ACHN (cell line): ENCODE measurements around the gene HGFAC.

Source experiments
- DNase-seq: peaks from one replicate; pipeline ENCODE4 v3.0.0-alpha.2; 2015
- in situ Hi-C: cut with HindIII; loops from 2 replicates; pipeline ENCODE4 v1.10.0; 2017; ENCODE audit warnings: low sequenced_read_pairs, low pct_ligation_motif_present, low pct_unique_long_range_greater_than_20kb

Gene HGFAC

DNA sequence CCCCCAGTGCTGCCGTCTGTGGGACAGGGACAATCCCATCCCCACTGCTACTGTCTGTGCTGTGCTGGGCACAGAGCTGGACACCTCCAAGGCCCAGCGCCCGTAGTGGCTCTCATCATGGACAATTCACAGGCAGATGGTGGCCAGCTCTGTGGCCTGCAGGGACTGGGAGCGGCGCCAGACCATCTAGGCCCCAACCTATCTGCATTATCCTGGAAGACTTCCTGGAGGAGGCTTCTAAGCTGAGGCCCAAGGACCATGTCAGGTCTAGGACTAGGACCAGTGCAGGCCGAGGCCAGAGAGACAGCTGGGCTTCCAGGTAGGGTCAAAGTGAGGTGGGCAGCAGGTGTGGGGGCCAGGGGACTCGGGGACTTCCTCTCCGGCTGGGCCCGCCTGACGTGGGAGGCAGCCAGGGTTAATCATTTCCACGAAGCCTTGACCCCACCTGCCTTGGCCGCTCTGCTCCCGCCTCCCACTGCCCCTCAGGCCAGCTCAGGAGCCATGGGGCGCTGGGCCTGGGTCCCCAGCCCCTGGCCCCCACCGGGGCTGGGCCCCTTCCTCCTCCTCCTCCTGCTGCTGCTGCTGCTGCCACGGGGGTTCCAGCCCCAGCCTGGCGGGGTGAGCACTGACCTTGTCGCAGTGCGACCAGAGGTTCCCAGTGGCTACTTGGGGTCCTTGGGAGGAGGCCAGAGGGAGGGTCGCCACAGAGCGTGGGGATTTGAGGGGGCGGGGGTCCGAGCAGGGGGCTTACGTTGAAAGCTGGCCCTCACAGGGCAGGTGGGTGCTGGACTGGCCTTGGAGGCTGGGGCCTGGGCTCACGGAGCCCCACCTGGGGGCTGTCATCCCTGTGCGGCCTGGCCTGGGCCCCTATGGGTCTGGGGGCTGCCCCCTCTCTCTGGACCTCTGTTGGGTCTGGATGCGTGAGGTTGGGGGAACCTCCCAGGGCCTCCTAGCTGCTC lies at the start of gene HGFAC:
Gene HGFAC, plus strand, starts transcription at position 468 of the 959 bp plus-strand sequence. Its CDS starts 34 bp downstream, at position 502.
- no peak for DNase-seq
- in situ Hi-C loops, result no loop called here

DNA sequence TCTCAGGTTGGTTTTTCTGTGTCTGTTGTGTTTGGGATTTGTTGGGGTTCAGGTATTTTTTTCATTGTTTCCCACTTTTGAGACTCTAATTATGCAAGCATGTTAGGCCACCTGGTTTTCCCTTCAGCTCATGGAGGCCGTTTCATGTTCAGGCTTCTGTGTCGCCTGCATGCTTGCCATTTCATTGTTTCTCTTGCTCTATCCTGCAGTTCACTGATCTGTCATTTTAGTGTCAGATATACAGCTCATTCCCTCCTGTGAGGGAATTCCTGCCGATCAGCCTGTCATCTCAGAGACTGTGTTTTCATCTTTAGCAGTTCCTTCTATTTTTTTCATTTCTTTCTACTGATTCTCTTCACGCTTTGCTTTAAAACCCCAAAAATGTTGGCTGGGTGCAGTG lies 49.4 kb upstream of the HGFAC start:
- in situ Hi-C loops, result no loop called here
- DNase-seq, result no peak

DNA sequence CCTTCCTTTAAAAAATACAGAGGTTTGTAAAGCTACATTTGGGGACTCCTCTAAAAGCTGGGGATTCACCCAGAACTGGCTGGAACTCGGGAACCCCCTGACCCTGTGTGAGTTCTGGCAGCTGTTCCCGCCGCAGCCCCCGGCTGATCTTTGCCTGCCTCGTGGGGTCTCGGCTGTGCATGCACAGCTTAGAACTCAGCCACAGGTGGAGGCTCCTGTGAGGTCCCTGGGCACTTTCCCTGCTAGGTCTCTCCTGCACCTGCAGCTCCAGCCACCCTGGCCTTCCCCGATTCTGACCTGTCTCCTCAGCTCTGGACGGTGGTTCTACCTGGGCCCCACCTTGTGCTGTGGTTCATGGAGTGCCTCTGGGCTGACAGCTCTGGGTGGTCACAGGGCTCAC lies 48.6 kb upstream of the HGFAC start:
- in situ Hi-C loops, result no loop called here
- DNase-seq, result no peak

DNA sequence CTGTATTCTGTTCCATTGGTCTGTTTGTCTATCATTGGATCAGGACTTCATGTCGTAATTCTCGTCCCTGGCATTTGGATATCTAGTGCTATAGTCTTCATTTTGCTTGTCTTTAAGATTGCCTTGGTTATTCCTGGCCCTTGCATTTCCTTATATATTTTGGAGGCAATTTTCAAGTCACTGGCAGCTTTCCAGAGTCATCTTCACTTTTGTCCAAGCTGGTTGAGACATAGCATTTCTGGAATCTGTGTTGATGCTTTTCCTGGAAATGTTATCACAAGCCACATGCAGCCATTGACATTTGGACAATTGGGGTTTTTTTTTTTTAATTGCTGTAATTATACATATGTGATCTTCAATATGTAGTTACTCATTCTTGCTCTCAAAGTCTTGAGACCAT lies 45.2 kb upstream of the HGFAC start:
- in situ Hi-C loops, result no loop called here

DNA sequence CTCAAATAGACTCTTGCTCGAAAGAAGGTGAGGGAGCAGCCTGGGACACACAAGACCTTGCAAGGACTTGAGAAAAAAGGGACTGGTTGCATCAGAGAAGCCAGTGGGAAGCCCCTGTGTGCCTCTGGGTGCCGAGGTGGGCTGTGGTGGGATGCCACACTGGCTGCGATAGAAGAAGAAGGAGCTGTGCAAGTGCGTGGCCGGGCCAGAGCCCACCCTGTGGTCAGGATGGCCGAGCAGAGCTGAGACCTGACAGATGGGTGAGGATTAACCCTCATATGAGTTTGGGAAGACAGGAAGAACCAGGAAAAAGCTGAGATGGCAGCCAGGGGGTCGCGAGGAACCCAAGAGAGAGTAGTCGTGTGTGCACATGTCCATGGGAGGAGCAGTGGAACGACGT lies 44.6 kb upstream of the HGFAC start:
- in situ Hi-C loops, result no loop called here
- no peak for DNase-seq

More for the DNA sequence above, 45.2 kb upstream of the HGFAC start:
- DNase-seq, result no peak

DNA sequence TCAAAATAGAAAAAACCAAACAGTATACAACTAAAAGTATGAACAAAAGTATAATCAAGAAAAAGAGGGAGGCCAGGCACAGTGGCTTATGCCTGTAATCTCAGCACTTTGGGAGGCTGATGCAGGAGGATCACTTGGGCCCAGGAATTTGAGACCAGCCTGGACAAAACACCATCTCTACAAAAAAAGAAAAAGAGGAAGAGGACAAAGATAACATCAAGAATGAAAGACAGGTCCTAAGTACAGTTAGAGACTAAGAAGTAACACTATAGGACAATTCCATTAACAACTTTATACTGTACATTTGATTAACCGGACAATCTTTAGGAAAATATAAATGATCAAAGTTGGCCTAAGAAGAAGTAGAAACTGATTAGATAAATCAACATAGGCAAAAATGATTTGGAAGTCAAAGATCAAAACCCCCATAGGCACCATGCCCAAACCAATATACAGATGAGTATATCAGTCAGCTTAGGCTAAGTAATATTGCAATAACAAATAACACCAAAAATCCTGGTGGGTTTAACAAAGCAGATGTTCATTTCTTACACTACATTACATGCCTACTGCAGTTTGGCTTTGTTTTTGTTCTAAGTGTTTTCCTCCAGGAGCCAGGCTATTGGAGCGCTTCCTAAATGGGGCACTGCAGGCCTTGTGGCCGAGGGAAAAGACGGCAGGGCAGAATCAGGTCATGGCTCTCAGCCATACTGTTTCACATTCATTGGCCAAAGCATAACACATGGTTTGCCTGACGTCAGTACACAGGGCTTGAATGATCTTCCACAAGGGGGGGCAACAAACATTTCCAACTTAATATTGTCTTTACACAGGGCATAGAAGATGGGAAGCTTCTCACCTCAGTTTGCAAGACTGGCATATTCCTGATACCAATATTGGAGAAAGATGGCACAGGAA lies 42.2 kb upstream of the HGFAC start:
- in situ Hi-C loops, result no loop called here
- DNase-seq, result no peak

DNA sequence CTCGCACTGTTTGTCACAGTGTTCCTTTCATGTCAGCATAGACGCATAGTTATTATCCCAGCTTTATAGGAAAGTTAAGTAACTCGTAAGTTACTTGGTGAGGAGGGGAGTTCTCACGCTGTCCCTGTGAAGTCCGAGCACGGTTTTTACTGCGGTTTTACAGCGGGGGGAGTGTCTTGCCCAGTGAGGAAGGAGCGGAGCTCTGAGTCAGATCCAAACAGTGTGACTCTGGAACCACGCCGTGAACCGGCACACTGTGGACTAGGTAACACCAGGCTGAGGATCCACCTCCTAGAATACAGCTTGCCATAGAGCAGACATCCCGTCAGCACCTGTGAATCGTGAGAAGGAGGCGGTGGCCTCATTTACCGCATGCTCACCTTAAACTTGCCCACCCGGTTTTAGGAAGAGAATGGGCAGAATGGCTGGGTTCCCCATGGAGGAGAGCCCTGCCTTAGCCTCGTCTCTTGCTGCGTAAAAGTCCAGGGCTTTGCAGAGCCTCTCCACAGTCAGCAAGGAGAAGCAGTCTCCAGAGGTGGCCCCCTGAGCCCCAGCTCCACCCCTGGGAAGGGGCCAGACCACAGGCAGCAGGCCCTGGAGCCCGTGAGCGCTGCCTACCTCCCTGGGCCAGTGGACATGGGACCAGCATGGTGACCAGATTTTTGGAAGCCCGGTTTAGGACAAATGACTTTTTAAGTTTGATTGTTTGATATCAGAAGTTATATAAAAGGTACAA lies 40.2 kb upstream of the HGFAC start:
- in situ Hi-C loops, result no loop called here

DNA sequence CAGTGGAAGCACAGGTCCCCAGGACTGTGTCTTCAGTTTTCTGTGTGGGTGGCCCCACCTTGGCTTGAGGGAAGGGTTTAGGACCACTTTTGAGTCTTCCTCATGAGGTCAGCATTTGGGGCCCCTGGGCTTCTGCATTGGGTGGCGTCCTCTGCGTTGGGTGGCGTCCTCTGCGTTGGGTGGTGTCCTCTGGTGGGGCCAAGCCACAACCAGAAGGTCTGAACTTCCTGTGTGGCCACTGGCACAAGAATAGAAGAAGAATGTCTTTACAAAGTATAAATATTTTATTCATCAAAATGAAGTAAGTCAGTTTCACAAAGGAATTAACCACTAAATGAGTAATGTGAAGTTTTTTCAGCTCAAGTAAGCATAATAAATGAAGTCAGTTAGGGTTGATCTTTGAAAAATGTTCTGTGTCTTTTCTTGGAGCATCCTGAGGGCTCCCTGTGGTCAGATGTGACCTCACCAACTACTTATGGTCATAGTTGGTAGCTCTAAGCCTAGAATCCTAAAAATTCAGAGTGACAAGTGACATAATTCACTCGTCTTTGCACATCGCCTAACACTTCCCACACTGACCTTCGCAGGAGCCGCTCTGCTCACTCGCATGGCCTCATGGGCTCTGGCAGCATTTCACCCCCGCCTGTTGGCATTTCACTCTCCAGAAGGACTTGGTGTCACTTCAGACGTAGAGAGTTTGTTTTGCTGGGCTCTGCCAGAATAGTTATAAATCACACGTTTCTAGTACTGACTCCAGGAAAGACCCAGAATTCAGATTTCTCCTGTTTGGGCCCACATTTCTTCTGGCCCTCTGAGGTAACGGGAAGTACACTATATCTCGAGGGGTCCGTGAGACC lies 39.0 kb upstream of the HGFAC start:
- in situ Hi-C loops, result no loop called here
- no peak for DNase-seq

More for the DNA sequence above, 40.2 kb upstream of the HGFAC start:
- DNase-seq, result no peak

DNA sequence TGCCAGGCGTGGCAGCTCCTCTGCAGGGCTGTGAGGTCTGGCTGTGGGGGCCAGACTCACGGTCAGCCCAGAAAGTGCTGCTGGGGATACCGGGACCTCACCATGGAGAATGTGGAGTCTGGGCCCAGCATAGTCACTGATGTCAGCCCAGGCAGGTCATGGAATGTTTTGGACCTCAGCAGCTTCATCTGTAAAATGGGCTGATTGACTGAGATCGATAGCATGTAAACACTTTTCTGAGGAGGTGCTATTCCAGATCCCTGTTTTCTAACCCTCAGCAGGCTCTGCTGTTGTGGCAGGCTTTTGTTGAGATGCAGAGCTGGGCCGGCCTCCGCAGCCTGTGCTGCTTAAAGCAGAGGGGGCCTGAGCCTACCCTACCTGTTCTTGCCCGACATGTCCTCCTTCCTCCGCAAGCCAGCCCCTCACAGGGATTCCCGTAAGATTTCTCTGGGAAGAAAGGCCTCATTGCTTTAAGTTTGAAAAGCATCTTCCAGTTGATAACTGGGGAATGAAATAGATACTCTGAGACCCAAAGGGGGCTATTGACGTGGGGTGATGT lies 38.3 kb upstream of the HGFAC start:
- in situ Hi-C loops, result no loop called here
- DNase-seq, result no peak

DNA sequence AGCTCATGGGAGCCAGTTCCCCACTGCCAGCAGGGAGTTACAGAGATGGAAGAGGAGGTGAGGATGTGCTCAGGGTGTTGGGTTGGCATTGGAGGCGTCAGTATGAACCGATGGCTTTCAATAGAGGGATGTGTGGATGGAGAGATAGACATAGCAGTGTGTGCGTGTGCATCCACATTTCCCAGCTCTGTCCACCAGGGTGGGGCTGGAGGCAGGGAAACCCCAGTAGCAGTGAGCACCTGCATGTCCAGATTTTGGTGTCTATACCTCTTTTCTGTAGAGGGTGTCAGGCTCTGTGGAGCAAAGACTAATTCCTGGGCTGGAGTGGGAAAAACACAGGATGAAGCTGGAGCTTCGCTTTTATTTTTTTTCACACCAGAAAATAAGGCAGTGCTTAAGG lies 37.2 kb upstream of the HGFAC start:
- DNase-seq, result no peak
- in situ Hi-C loops, result no loop called here

DNA sequence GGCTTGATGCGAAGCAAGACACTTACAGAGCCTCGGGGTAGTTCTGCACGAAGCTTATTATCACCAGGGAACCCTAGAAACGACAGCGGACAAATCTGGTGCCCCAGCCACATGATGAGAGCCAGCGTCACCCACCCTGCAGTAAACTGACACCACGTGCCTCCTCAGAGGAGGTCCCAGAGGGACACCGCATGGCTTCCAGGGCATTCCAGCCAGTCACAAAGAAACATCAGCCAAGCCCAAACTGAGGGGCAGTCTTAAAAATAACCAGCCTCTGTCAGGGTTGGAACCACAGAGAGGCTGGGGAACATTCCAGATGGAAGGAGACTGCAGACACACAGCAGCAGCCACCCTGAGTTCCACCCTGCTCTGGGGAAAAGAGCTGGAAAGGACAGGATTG lies 36.6 kb upstream of the HGFAC start:
- in situ Hi-C loops, result no loop called here

DNA sequence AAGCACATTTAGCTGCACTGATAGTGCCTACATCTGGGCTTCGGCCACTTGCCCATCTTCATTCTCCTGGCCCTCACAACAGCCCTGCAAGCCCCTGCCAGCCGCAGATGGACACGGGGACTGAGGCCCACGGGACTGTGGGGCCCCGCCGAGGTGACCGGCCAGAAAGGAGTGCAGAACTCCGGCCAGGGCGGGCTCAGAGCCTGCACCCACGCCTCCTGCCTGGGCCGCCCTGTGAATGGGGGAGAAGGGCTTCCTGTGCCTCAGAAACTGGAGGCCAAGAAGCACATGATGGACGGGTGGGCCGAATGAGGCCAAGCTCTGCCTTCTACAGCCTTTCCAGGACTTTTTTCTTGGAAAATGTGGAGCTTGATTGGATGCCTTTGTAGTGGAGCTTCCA lies 35.7 kb upstream of the HGFAC start:
- in situ Hi-C loops, result no loop called here

More for the DNA sequence above, 36.6 kb upstream of the HGFAC start:
- DNase-seq, result no peak

DNA sequence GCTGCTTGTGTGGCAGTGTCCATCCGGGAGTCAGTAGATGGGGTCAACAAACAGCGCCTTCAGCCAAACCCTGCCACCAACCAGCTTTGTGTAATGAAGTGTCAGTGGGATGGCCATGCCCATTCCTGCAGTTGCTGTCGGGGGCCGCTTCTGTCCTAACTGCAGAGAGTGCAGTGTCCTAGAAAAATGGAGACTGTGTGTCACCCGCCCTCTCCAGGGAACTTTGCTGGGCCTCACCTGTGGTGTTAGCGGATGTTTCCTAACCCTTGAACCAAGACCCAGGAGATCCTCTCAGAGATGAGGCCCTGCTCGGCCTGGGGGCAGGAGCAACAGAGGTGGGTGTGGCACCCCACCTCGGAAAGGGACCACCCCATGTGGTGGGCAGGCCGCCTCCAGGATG lies 35.3 kb upstream of the HGFAC start:
- no peak for DNase-seq
- in situ Hi-C loops, result no loop called here

More for the DNA sequence above, 35.7 kb upstream of the HGFAC start:
- DNase-seq, result no peak

DNA sequence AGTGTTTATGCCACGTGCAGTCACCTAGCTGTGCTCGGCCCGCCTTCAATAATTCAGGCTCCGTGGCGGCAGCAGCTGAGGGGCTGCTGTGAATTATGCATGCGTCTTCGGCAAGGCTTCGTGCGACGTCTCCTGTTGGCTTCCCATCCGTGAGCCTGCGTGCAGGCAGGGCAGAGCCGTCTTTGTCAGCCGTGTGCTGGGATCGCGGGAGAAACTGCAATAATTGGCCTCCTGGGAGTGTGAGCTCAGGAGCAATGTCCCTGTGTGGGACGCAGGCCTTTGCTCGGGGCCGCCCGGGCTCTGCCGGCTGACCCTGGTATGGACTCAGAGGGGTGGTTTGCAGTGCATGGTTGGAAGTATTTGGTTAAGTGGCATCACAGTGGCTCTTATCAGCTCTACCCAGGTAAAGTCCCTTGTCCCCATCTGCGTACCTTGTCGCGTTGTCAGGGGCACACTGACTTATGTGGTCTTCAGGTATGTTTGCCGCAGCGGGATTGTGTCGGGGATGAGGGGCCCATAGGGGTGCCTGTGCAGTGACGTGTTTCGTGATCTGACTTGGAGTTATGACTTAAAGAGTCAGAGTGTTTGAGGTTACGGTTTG lies 34.5 kb upstream of the HGFAC start:
- no peak for DNase-seq
- in situ Hi-C loops, result no loop called here

DNA sequence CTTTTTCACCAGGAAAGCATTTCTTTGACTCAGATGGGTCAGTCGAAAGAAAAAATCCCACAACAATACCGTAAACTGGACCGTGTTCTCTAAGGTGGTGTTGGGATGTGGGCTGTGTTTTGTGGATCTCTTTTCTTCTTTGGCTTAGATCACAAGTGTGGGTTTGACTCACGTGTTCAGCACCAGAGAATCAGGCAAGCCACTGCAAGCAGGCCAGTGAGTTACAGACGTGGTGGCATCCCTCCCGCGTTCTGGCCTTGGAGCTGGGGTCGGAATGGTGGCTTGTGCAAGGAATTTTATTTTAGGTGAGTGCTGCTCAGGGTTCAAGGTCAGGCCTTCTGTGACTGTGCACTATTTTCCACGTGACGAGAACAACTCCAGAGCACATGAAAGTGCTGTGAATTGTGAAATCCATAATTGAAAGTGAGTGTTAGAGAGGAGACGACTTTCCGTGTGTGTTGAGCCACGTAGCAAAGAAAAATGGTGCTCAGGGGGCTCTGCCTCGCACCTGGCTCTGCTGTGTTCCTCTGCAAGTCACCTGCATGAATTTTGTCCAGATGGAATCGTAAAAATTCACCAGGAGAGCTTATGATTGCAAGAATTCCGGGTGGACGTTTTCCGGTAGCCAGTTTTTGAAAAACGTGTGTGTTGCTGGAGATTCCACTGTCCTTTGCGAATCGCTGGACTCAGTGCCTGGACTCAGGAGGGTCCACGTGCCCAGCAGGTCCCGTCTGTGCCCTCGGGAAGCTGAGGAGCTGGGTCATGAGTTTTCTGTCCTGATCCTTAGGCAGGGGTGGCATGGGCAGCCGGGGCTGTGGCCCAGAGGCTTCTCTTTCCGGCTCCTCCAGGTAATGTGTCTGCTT lies 33.6 kb upstream of the HGFAC start:
- in situ Hi-C loops, result no loop called here
- DNase-seq, result no peak

DNA sequence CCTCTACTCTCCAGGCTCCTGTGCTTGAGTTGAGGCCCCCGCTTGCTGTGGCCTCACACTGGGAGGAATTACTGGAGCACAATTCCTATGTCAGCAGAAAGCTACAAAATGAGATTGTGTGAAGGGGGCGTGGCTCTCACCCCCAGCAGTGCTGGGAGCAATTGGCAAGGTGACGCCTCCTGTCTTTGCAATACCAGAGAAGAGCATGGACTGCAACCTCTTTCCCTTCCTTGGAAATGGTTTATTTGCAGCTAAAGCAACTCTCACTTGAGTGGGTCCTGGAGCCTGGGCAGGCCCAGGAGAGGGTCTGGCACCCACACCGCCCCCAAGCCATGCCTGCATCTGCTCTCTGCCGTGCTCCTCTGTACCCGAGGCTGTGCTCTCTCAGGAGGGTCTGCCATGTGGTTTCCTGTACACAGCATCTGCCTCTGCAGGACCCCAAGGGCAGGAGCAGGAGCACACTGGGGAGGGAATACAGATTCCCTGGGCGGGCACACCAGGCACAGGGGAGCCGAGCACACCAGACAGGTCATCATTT lies 32.9 kb upstream of the HGFAC start:
- in situ Hi-C loops, result no loop called here
- no peak for DNase-seq
